ENCODE measurements around the gene NR6A1. TPM values are rescaled to one million over a fixed set of nuclear protein-coding genes. Genes with fewer than 3 reads are reported as not detected.

Gene NR6A1
- total RNA-seq, 6 donors from 2014 or later = 4.2 to 34.6 (median 8.2) TPM

GRCh38 chr9:124472770-124473169 lies 298.3 kb downstream of the NR6A1 start:
- peaks cover 6 to 8% (median 7%) of the 10 kb centered on the region in 4 donors for H3K4me1 ChIP-seq
- no peaks in the 10 kb centered on the region for H3K36me3 ChIP-seq
- H3K27me3 ChIP-seq = peaks cover 0 to 10% (median 4%) of the 10 kb centered on the region in 4 donors
- no peak for TF ChIP-seq EP300 (IDR thresholded peaks at IDR 0.05)
- TF ChIP-seq POLR2AphosphoS5 (IDR thresholded peaks at IDR 0.05) = no peak
- no peak for ATAC-seq (ENCODE audit: low FRiP score in 2 of 2)
- H3K4me3 ChIP-seq = no peak overlapping the region
- H3K27ac ChIP-seq = no peak overlapping the region
- DNase-seq = no peak
- H3K9me3 ChIP-seq = no peaks in the 10 kb centered on the region
- 53 to 71% methylated on average over 6 to 7 of the region's 7 CpGs for WGBS, 2 donors

GRCh38 chr9:124471761-124472160 lies 299.4 kb downstream of the NR6A1 start:
- peak in 1 of 2 donors; percentile 50 for DNase-seq
- Histone ChIP-seq H3K27me3 (no peaks in the 10 kb centered on the region), H3K9me3 (no peaks in the 10 kb centered on the region), H3K36me3 (no peaks in the 10 kb centered on the region), H3K4me3 (no peak overlapping the region), H3K4me1 (no peaks in the 10 kb centered on the region), H3K27ac (no peak overlapping the region)
- TF ChIP-seq POLR2AphosphoS5 (IDR thresholded peaks at IDR 0.05) = no peak
- TF ChIP-seq, protein P1, sequence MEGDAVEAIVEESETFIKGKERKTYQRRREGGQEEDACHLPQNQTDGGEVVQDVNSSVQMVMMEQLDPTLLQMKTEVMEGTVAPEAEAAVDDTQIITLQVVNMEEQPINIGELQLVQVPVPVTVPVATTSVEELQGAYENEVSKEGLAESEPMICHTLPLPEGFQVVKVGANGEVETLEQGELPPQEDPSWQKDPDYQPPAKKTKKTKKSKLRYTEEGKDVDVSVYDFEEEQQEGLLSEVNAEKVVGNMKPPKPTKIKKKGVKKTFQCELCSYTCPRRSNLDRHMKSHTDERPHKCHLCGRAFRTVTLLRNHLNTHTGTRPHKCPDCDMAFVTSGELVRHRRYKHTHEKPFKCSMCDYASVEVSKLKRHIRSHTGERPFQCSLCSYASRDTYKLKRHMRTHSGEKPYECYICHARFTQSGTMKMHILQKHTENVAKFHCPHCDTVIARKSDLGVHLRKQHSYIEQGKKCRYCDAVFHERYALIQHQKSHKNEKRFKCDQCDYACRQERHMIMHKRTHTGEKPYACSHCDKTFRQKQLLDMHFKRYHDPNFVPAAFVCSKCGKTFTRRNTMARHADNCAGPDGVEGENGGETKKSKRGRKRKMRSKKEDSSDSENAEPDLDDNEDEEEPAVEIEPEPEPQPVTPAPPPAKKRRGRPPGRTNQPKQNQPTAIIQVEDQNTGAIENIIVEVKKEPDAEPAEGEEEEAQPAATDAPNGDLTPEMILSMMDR (IDR thresholded peaks at IDR 0.05) = no peak
- 82 to 85% methylated on average over 5 to 9 of the region's 9 CpGs for WGBS, 2 donors
- ATAC-seq (ENCODE audit: low FRiP score in 2 of 2) = no peak

DNA sequence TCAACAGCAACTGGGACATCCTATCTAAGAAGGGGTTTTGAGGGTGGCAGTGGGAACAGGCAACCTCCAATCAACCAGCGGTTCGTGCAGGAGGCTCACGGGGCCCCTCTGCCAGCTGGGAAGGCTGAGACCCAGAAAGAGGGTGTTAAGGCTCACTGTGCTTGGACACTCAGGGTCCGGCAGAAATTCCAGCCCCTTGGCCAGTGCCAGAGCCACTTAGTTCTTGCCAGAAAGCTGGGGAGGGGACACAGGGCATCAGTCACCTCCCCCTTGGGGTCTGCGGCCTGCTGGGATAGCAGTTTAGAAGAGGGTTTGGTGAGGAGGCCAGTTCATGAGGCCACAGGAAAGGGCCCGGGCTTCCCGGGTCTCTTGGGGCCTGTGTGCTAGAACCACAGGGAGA lies 300.4 kb downstream of the NR6A1 start:
- H3K36me3 ChIP-seq = no peaks in the 10 kb centered on the region
- no peaks in the 10 kb centered on the region for H3K27me3 ChIP-seq
- no peak for ATAC-seq (ENCODE audit: low FRiP score in 2 of 2)
- no peaks in the 10 kb centered on the region for H3K9me3 ChIP-seq
- no peak for TF ChIP-seq POLR2AphosphoS5 (IDR thresholded peaks at IDR 0.05)
- TF ChIP-seq EP300 (IDR thresholded peaks at IDR 0.05) = no peak
- TF ChIP-seq, protein P1 (IDR thresholded peaks at IDR 0.05) = no peak
- TF ChIP-seq POLR2A (IDR thresholded peaks at IDR 0.05) = no peak
- WGBS, 2 donors = 83 to 89% methylated on average over 7 of the region's 7 CpGs
- no peak overlapping the region for H3K4me3 ChIP-seq
- no peaks in the 10 kb centered on the region for H3K4me1 ChIP-seq
- H3K27ac ChIP-seq = no peak overlapping the region
- no peak for DNase-seq

GRCh38 chr9:124470306-124470705 lies 300.8 kb downstream of the NR6A1 start:
- H3K4me1 ChIP-seq = no peaks in the 10 kb centered on the region
- H3K27ac ChIP-seq = no peak overlapping the region
- TF ChIP-seq POLR2AphosphoS5 (IDR thresholded peaks at IDR 0.05) (no peak), POLR2A (IDR thresholded peaks at IDR 0.05) (no peak), EP300 (IDR thresholded peaks at IDR 0.05) (no peak)
- WGBS, 2 donors = 83 to 94% methylated on average over 5 to 11 of the region's 13 CpGs
- ATAC-seq (ENCODE audit: low FRiP score in 2 of 2) (no peak), DNase-seq (peak in 1 of 2 donors; percentile 68)
- H3K36me3 ChIP-seq = no peaks in the 10 kb centered on the region
- no peaks in the 10 kb centered on the region for H3K9me3 ChIP-seq
- H3K4me3 ChIP-seq = no peak overlapping the region
- H3K27me3 ChIP-seq = no peaks in the 10 kb centered on the region

DNA sequence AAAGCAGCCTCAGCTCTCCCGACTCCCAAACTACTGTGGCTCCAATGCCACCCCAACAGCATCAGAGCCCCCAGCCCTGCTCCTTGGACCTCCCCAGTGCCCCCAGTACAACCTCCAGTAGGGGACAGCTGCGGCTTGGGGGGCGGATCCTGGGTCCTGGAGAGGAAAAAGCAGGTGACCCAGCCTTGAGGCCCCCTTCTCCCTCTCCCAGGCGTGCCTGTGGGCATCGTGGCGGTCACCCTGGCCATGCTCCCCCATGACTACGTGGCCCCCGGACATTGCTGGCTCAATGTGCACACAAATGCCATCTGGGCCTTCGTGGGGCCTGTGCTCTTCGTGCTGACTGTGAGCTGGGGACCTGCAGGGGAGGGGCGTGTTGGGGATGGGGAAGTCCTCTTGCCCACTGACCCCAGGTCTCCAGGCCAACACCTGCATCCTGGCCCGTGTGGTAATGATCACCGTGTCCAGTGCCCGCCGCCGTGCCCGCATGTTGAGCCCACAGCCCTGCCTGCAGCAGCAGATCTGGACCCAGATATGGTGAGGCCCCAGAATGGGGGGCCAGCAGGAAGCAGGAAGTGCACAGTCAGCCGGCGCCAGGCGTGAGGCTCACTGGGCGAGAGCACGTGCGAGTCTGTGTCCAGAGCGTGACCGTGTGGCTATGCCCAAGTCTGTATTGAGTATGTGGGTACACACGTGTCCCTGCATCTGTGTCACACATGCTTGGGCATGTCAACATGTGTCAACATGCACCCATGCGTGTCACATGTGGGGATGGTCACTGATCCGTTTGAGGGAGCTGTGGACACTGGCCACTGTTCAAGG lies 301.9 kb downstream of the NR6A1 start:
- TF ChIP-seq POLR2AphosphoS5 (IDR thresholded peaks at IDR 0.05) (no peak), POLR2A (IDR thresholded peaks at IDR 0.05) (no peak), EP300 (IDR thresholded peaks at IDR 0.05) (no peak)
- TF ChIP-seq, protein P1 (IDR thresholded peaks at IDR 0.05) = no peak
- Histone ChIP-seq H3K27ac (no peak overlapping the region), H3K4me1 (no peaks in the 10 kb centered on the region), H3K36me3 (no peaks in the 10 kb centered on the region), H3K27me3 (no peaks in the 10 kb centered on the region), H3K4me3 (no peak overlapping the region), H3K9me3 (no peaks in the 10 kb centered on the region)
- 89 to 93% methylated on average over 5 to 23 of the region's 28 CpGs for WGBS, 2 donors
- DNase-seq = peak in 1 of 2 donors; percentile 80
- ATAC-seq (ENCODE audit: low FRiP score in 2 of 2) = no peak
